ENCODE data around the gene NEMP2. TPM values are rescaled to one million over a fixed set of nuclear protein-coding genes. Genes with fewer than 3 reads are reported as not detected.

Gene NEMP2
- total RNA-seq, 1 experiment from 2014 or later, result 8.3 TPM

- DNase-seq, result no peak
- Histone ChIP-seq H3K9me2 (ENCODE audit: insufficient read depth) (no peaks in the 10 kb centered on the region), H3K27me3 (ENCODE audit: insufficient read depth, low read depth) (no peaks in the 10 kb centered on the region), H3K4me1 (replicated peaks; ENCODE audit: insufficient read depth) (no peaks in the 10 kb centered on the region), H3K79me2 (ENCODE audit: low read depth) (no peaks in the 10 kb centered on the region), H3K27ac (no peak overlapping the region), H3K4me3 (no peak overlapping the region), H3F3A (ENCODE audit: insufficient read depth, low read depth) (no peaks in the 10 kb centered on the region), H3K9me3 (ENCODE audit: insufficient read depth, low read depth) (no peaks in the 10 kb centered on the region), H3K4me2 (no peak overlapping the region), H2AFZ (no peak overlapping the region), H3K36me3 (ENCODE audit: low read depth) (no peaks in the 10 kb centered on the region), H4K20me1 (ENCODE audit: insufficient read depth) (no peaks in the 10 kb centered on the region)
- intact Hi-C loops (cut with micrococcal nuclease; ENCODE audit: unreplicated experiment), result loop anchor here (10.0 kb wide), 1 partner anchor 289 kb away; no protein-coding TSS in a partner anchor
- BruUV-seq (replicated peaks), result no TSS peak
- TF ChIP-seq EZH2 (IDR thresholded peaks at IDR 0.05; ENCODE audit: low read depth) (no peak), CTCF (conservative IDR thresholded peaks at IDR 0.05) (no peak)
- ChIA-PET POLR2A (ENCODE audit: unreplicated experiment) (no interaction called here), CTCF (no interaction called here)
Measured at GRCh38 chr2:190515687-190516086, 18.8 kb downstream of the NEMP2 start.

DNA sequence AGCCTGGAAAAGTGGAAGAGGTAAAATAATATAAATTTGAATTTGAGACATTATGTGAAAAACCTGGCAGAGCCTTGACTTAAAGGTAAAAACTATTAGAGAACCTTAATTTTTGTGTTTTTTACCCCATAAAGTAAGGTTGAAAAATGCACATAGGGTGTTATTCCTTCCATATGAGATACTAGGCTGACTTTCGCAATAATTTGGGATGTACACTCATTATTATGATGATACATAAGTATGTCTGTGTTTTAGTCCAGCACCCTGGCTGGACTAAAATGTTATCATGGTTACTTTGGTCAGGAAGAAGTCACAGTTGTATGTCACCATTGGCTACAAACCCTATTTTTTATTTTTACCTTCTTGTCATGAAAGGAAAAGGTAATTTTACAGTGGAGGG, 19.8 kb downstream of the NEMP2 start:
- CTCF ChIA-PET, result no interaction called here
- intact Hi-C loops (cut with micrococcal nuclease; ENCODE audit: unreplicated experiment), result loop anchor here (5.0 to 10.0 kb wide), 2 partner anchors 290 to 427 kb away; no protein-coding TSS in a partner anchor
- Histone ChIP-seq H3K9me3 (ENCODE audit: insufficient read depth, low read depth) (no peaks in the 10 kb centered on the region), H3K4me3 (no peak overlapping the region), H3K27me3 (ENCODE audit: insufficient read depth, low read depth) (no peaks in the 10 kb centered on the region), H4K20me1 (ENCODE audit: insufficient read depth) (no peaks in the 10 kb centered on the region), H3F3A (ENCODE audit: insufficient read depth, low read depth) (no peaks in the 10 kb centered on the region), H3K9me2 (ENCODE audit: insufficient read depth) (no peaks in the 10 kb centered on the region), H3K4me1 (replicated peaks; ENCODE audit: insufficient read depth) (no peaks in the 10 kb centered on the region), H3K79me2 (ENCODE audit: low read depth) (no peaks in the 10 kb centered on the region), H3K4me2 (no peak overlapping the region), H3K36me3 (ENCODE audit: low read depth) (no peaks in the 10 kb centered on the region), H3K27ac (no peak overlapping the region), H2AFZ (no peak overlapping the region)
- TF ChIP-seq EZH2 (IDR thresholded peaks at IDR 0.05; ENCODE audit: low read depth) (no peak), CTCF (conservative IDR thresholded peaks at IDR 0.05) (no peak)
- BruUV-seq (replicated peaks), result no TSS peak
- POLR2A ChIA-PET (ENCODE audit: unreplicated experiment), result no interaction called here
- no peak for DNase-seq

DNA sequence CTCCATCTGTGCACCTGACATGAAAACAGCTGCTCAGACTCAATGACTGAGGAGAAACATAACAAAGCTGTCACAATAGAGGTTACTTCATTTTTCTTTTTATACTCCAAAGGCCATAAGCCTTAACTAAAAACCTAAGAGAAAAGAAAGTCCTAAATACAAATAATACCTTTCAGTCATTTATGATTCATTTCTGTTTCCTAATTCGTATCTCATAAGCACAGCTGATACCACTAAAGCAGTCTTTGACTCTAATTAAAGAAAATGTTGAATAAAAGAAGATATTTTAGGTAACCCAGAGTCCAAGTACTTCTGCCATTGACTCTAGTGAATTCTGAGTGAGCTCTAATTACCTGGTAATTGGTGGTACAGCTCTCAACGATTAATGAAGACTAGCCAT, 20.6 kb downstream of the NEMP2 start:
- H3K27me3 ChIP-seq (ENCODE audit: insufficient read depth, low read depth), result no peaks in the 10 kb centered on the region
- no peak for DNase-seq
- ChIA-PET CTCF (no interaction called here), POLR2A (ENCODE audit: unreplicated experiment) (no interaction called here)
- H3K9me3 ChIP-seq (ENCODE audit: insufficient read depth, low read depth), result no peaks in the 10 kb centered on the region
- no TSS peak for BruUV-seq (replicated peaks)
- no peaks in the 10 kb centered on the region for H3K79me2 ChIP-seq (ENCODE audit: low read depth)
- no peak overlapping the region for H3K27ac ChIP-seq
- no peaks in the 10 kb centered on the region for H3F3A ChIP-seq (ENCODE audit: insufficient read depth, low read depth)
- no peaks in the 10 kb centered on the region for H4K20me1 ChIP-seq (ENCODE audit: insufficient read depth)
- H3K4me3 ChIP-seq, result no peak overlapping the region
- no peak overlapping the region for H3K4me2 ChIP-seq
- H3K9me2 ChIP-seq (ENCODE audit: insufficient read depth), result no peaks in the 10 kb centered on the region
- TF ChIP-seq CTCF (conservative IDR thresholded peaks at IDR 0.05) (no peak), EZH2 (IDR thresholded peaks at IDR 0.05; ENCODE audit: low read depth) (no peak)
- H2AFZ ChIP-seq, result no peak overlapping the region
- H3K4me1 ChIP-seq (replicated peaks; ENCODE audit: insufficient read depth), result no peaks in the 10 kb centered on the region
- no peaks in the 10 kb centered on the region for H3K36me3 ChIP-seq (ENCODE audit: low read depth)
- intact Hi-C loops (cut with micrococcal nuclease; ENCODE audit: unreplicated experiment), result loop anchor here (5.0 to 10.0 kb wide), 2 partner anchors 291 to 427 kb away; no protein-coding TSS in a partner anchor
